Measurements from ENCODE around the gene BICC1. TPM values are rescaled to one million over a fixed set of nuclear protein-coding genes. Genes with fewer than 3 reads are reported as not detected.

The BICC1 gene
- total RNA-seq, 1 experiment from 2014 or later, result 46.9 TPM

- Histone ChIP-seq H3K36me3 (peaks cover 20% of the 10 kb centered on the region), H3K27me3 (replicated peaks) (no peaks in the 10 kb centered on the region), H3K27ac (no peak overlapping the region), H3K9me3 (replicated peaks) (no peaks in the 10 kb centered on the region), H3K4me1 (replicated peaks) (peaks cover 3% of the 10 kb centered on the region), H3K4me3 (no peak overlapping the region)
- no peak for DNase-seq (ENCODE audit: low read depth in 1 of 2, low spot score in 2 of 2)
Measured at GRCh38 chr10:58802047-58802446, 289.4 kb downstream of the BICC1 start.

GRCh38 chr10:58806323-58806722 lies 293.7 kb downstream of the BICC1 start:
- no peak for DNase-seq (ENCODE audit: low read depth in 1 of 2, low spot score in 2 of 2)
- H3K27ac ChIP-seq, result no peak overlapping the region
- H3K9me3 ChIP-seq (replicated peaks), result no peaks in the 10 kb centered on the region
- no peak overlapping the region for H3K4me3 ChIP-seq
- H3K36me3 ChIP-seq, result peaks cover 25% of the 10 kb centered on the region
- no peaks in the 10 kb centered on the region for H3K27me3 ChIP-seq (replicated peaks)
- peaks cover 10% of the 10 kb centered on the region for H3K4me1 ChIP-seq (replicated peaks)

GRCh38 chr10:58806970-58807628 lies 294.4 kb downstream of the BICC1 start:
- Histone ChIP-seq H3K36me3 (peaks cover 27% of the 10 kb centered on the region), H3K9me3 (replicated peaks) (no peaks in the 10 kb centered on the region), H3K27ac (peak overlapping the region; percentile 15; the same call in 1 of the 2 replicates), H3K27me3 (replicated peaks) (no peaks in the 10 kb centered on the region), H3K4me3 (no peak overlapping the region), H3K4me1 (replicated peaks) (peaks cover 10% of the 10 kb centered on the region)
- DNase-seq (ENCODE audit: low read depth in 1 of 2, low spot score in 2 of 2), result no peak

- no peaks in the 10 kb centered on the region for H3K27me3 ChIP-seq (replicated peaks)
- H3K9me3 ChIP-seq (replicated peaks), result no peaks in the 10 kb centered on the region
- H3K27ac ChIP-seq, result peak overlapping the region; percentile 15; the same call in 1 of the 2 replicates
- no peak for DNase-seq (ENCODE audit: low read depth in 1 of 2, low spot score in 2 of 2)
- H3K4me3 ChIP-seq, result no peak overlapping the region
- peaks cover 22% of the 10 kb centered on the region for H3K36me3 ChIP-seq
- peaks cover 10% of the 10 kb centered on the region for H3K4me1 ChIP-seq (replicated peaks)
Measured at GRCh38 chr10:58807629-58808022, 295.0 kb downstream of the BICC1 start.

GRCh38 chr10:58810751-58811150 lies 298.1 kb downstream of the BICC1 start:
- H3K27me3 ChIP-seq (replicated peaks), result no peaks in the 10 kb centered on the region
- DNase-seq (ENCODE audit: low read depth in 1 of 2, low spot score in 2 of 2), result no peak
- H3K4me3 ChIP-seq, result no peak overlapping the region
- no peak overlapping the region for H3K27ac ChIP-seq
- peaks cover 30% of the 10 kb centered on the region for H3K36me3 ChIP-seq
- H3K4me1 ChIP-seq (replicated peaks), result peaks cover 10% of the 10 kb centered on the region
- H3K9me3 ChIP-seq (replicated peaks), result no peaks in the 10 kb centered on the region

- no peak for DNase-seq (ENCODE audit: low read depth in 1 of 2, low spot score in 2 of 2)
- peaks cover 18% of the 10 kb centered on the region for H3K36me3 ChIP-seq
- no peak overlapping the region for H3K27ac ChIP-seq
- H3K27me3 ChIP-seq (replicated peaks), result no peaks in the 10 kb centered on the region
- no peaks in the 10 kb centered on the region for H3K9me3 ChIP-seq (replicated peaks)
- H3K4me3 ChIP-seq, result no peak overlapping the region
- peaks cover 13% of the 10 kb centered on the region for H3K4me1 ChIP-seq (replicated peaks)
Measured at GRCh38 chr10:58813573-58813972, 300.9 kb downstream of the BICC1 start.

- H3K27me3 ChIP-seq (replicated peaks), result no peaks in the 10 kb centered on the region
- peaks cover 41% of the 10 kb centered on the region for H3K4me1 ChIP-seq (replicated peaks)
- peaks cover 20% of the 10 kb centered on the region for H3K36me3 ChIP-seq
Measured at GRCh38 chr10:58817201-58817846, 304.7 kb downstream of the BICC1 start.

GRCh38 chr10:58818900-58819299 lies 306.2 kb downstream of the BICC1 start:
- no peak overlapping the region for H3K27ac ChIP-seq
- peaks cover 41% of the 10 kb centered on the region for H3K4me1 ChIP-seq (replicated peaks)
- DNase-seq (ENCODE audit: low read depth in 1 of 2, low spot score in 2 of 2), result peak in 1 of 2 experiments; percentile 35
- H3K9me3 ChIP-seq (replicated peaks), result no peaks in the 10 kb centered on the region
- H3K36me3 ChIP-seq, result peaks cover 17% of the 10 kb centered on the region
- no peak overlapping the region for H3K4me3 ChIP-seq
- H3K27me3 ChIP-seq (replicated peaks), result no peaks in the 10 kb centered on the region

More at GRCh38 chr10:58817201-58817846, 304.7 kb downstream of the BICC1 start:
- peak in 1 of 2 experiments; percentile 26 for DNase-seq (ENCODE audit: low read depth in 1 of 2, low spot score in 2 of 2)
- no peak overlapping the region for H3K4me3 ChIP-seq
- H3K9me3 ChIP-seq (replicated peaks), result no peaks in the 10 kb centered on the region
- no peak overlapping the region for H3K27ac ChIP-seq

- peak overlapping the region; percentile 47 for H3K27ac ChIP-seq
- peaks cover 8% of the 10 kb centered on the region; the same call in 1 of the 2 replicates for H3K36me3 ChIP-seq
- no peak for DNase-seq (ENCODE audit: low read depth in 1 of 2, low spot score in 2 of 2)
- no peaks in the 10 kb centered on the region for H3K9me3 ChIP-seq (replicated peaks)
- no peak overlapping the region for H3K4me3 ChIP-seq
- H3K27me3 ChIP-seq (replicated peaks), result no peaks in the 10 kb centered on the region
- H3K4me1 ChIP-seq (replicated peaks), result peaks cover 41% of the 10 kb centered on the region
Measured at GRCh38 chr10:58820386-58820785, 307.7 kb downstream of the BICC1 start.

GRCh38 chr10:58820861-58821751 lies 308.4 kb downstream of the BICC1 start:
- H3K4me1 ChIP-seq (replicated peaks), result peaks cover 41% of the 10 kb centered on the region
- no peak overlapping the region for H3K4me3 ChIP-seq
- H3K36me3 ChIP-seq, result peaks cover 8% of the 10 kb centered on the region; the same call in 1 of the 2 replicates
- peak overlapping the region; percentile 47 for H3K27ac ChIP-seq
- DNase-seq (ENCODE audit: low read depth in 1 of 2, low spot score in 2 of 2), result peak in 1 of 2 experiments; percentile 41
- H3K9me3 ChIP-seq (replicated peaks), result no peaks in the 10 kb centered on the region
- H3K27me3 ChIP-seq (replicated peaks), result no peaks in the 10 kb centered on the region

- H3K36me3 ChIP-seq, result peaks cover 8% of the 10 kb centered on the region; the same call in 1 of the 2 replicates
- H3K27ac ChIP-seq, result no peak overlapping the region
- H3K4me1 ChIP-seq (replicated peaks), result peaks cover 41% of the 10 kb centered on the region
Measured at GRCh38 chr10:58821752-58822056, 309.0 kb downstream of the BICC1 start.

GRCh38 chr10:58823983-58824382 lies 311.3 kb downstream of the BICC1 start:
- H3K27me3 ChIP-seq (replicated peaks), result no peaks in the 10 kb centered on the region
- peaks cover 8% of the 10 kb centered on the region; the same call in 1 of the 2 replicates for H3K36me3 ChIP-seq
- H3K4me1 ChIP-seq (replicated peaks), result peaks cover 24% of the 10 kb centered on the region
- no peak overlapping the region for H3K4me3 ChIP-seq
- DNase-seq (ENCODE audit: low read depth in 1 of 2, low spot score in 2 of 2), result no peak
- no peak overlapping the region for H3K27ac ChIP-seq
- H3K9me3 ChIP-seq (replicated peaks), result no peaks in the 10 kb centered on the region

More at GRCh38 chr10:58821752-58822056, 309.0 kb downstream of the BICC1 start:
- H3K27me3 ChIP-seq (replicated peaks), result no peaks in the 10 kb centered on the region
- no peak overlapping the region for H3K4me3 ChIP-seq
- H3K9me3 ChIP-seq (replicated peaks), result no peaks in the 10 kb centered on the region
- no peak for DNase-seq (ENCODE audit: low read depth in 1 of 2, low spot score in 2 of 2)

GRCh38 chr10:58824396-58824795 lies 311.7 kb downstream of the BICC1 start:
- Histone ChIP-seq H3K36me3 (peaks cover 8% of the 10 kb centered on the region; the same call in 1 of the 2 replicates), H3K27ac (no peak overlapping the region), H3K4me3 (no peak overlapping the region), H3K27me3 (replicated peaks) (no peaks in the 10 kb centered on the region), H3K9me3 (replicated peaks) (no peaks in the 10 kb centered on the region), H3K4me1 (replicated peaks) (peaks cover 20% of the 10 kb centered on the region)
- DNase-seq (ENCODE audit: low read depth in 1 of 2, low spot score in 2 of 2), result no peak

All from SJSA1 (cell line).